Activated B cell treated with CpG ODN at 0.5 μM for 24 hours (primary cell): ENCODE data around the gene RGS17. TPM values are rescaled to one million over a fixed set of nuclear protein-coding genes. Genes with fewer than 3 reads are reported as not detected.

Experiments
- ATAC-seq: fragments of 200-7000 bp; cut with Tn5 transposase; one replicate; pipeline ENCODE4 v1.10.0; 2021; ENCODE audit warnings: low read depth, mild to moderate bottlenecking, moderate library complexity
- CTCF ChIA-PET: fragments of 350-600 bp; sonication (Branson Sonifier 250); formaldehyde crosslinking; loops from one replicate; lab custom pipeline; 2021; ENCODE audit warnings: antibody characterized with exemption; lab: Charles Lee
- POLR2A ChIA-PET: fragments of 350-600 bp; sonication (Branson Sonifier 250); formaldehyde crosslinking; loops from one replicate; lab custom pipeline; 2021; ENCODE audit warnings: antibody characterized with exemption; lab: Charles Lee
- DNase-seq: peaks from one replicate; pipeline ENCODE4 v3.0.0; 2022
- H3K27ac Mint-ChIP-seq: one replicate; pipeline ENCODE4 v1.8.0; 2020; ENCODE audit warnings: mixed read lengths
- H3K27me3 Mint-ChIP-seq: one replicate; pipeline ENCODE4 v1.8.0; 2021; ENCODE audit warnings: mixed read lengths
- H3K36me3 Mint-ChIP-seq: one replicate; pipeline ENCODE4 v1.8.0; 2021; ENCODE audit warnings: low read depth, mixed read lengths
- H3K4me1 Mint-ChIP-seq: one replicate; pipeline ENCODE4 v1.8.0; 2021; ENCODE audit warnings: mixed read lengths
- H3K4me3 Mint-ChIP-seq: one replicate; pipeline ENCODE4 v1.8.0; 2020; ENCODE audit warnings: mild to moderate bottlenecking, mixed read lengths
- H3K9me3 Mint-ChIP-seq: one replicate; pipeline ENCODE4 v1.8.0; 2020; ENCODE audit warnings: mixed read lengths
- CTCF ChIP-seq: fragments of 200-600 bp; IDR thresholded peaks from one replicate; pipeline ENCODE4 v1.8.0; 2022; ENCODE audit warnings: antibody characterized with exemption, mild to moderate bottlenecking
- intact Hi-C: fragments of 100-400 bp; cut with micrococcal nuclease; formaldehyde crosslinking; loops from one replicate; pipeline ENCODE4 v1.15.1; 2024
- total RNA-seq: library from RNA; stranded (reverse); gene quantifications from 2 replicates; pipeline ENCODE4 v1.2.3, GENCODE V29; 2022

RGS17 gene
- total RNA-seq, 1 donor from 2014 or later = not detected

DNA sequence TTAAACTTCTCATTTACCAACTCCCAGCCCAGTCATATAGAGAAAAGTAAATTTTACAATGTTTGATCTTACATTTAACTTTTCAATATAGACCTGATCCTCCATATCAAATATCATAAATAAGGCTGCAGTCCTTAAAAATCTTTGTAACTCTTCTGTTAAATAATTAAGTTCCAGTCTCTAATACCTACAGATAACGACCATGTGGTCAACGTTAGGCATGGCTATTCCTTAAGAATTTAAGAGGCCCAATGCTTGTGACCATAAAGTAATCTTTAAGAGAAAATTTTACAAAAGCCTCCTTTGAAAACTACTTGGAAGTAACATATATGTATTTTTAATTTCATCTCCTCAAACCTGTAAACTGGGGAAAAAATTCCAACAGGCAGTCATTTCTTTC lies 149.9 kb downstream of the RGS17 start:
- H3K4me3 Mint-ChIP-seq = peak overlapping the region; percentile 2
- ChIA-PET POLR2A (no interaction called here), CTCF (no interaction called here)
- no peaks in the 10 kb centered on the region for H3K9me3 Mint-ChIP-seq
- no peak overlapping the region for H3K27ac Mint-ChIP-seq
- H3K36me3 Mint-ChIP-seq = peaks cover 24% of the 10 kb centered on the region
- no peak for ATAC-seq
- H3K4me1 Mint-ChIP-seq = peaks cover 41% of the 10 kb centered on the region
- intact Hi-C loops = loop anchor here (1.0 to 10.0 kb wide), 3 partner anchors 22 to 796 kb away; no protein-coding TSS in a partner anchor
- no peak for DNase-seq
- TF ChIP-seq CTCF = no peak
- no peaks in the 10 kb centered on the region for H3K27me3 Mint-ChIP-seq

DNA sequence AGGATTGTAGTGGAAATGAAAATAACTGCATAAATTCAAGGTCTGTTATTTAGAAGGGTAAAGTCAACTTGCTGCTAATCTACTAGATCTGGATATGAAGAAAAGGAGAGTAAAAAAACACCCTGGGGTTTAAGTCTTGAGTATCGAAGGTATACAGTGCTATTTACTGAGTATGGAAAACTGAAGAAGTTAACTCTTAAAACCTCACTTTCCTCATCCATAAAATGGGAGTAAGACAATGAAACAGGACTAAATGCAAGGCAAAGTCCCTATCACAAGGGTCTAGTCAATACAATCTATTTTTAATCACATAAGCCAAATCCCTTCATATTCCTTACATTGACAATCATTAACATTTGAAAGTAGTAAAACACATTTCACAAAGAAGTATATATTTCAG lies 150.4 kb downstream of the RGS17 start:
- Mint-ChIP-seq H3K9me3 (no peaks in the 10 kb centered on the region), H3K27me3 (no peaks in the 10 kb centered on the region), H3K4me1 (peaks cover 41% of the 10 kb centered on the region), H3K4me3 (no peak overlapping the region), H3K36me3 (peaks cover 27% of the 10 kb centered on the region), H3K27ac (no peak overlapping the region)
- CTCF ChIA-PET = no interaction called here
- no peak for TF ChIP-seq CTCF
- intact Hi-C loops = loop anchor here (1.0 to 10.0 kb wide), 3 partner anchors 23 to 796 kb away; no protein-coding TSS in a partner anchor
- no peak for DNase-seq
- POLR2A ChIA-PET = no interaction called here
- no peak for ATAC-seq

GRCh38 chr6:152979116-152979515 lies 152.0 kb downstream of the RGS17 start:
- POLR2A ChIA-PET = no interaction called here
- Mint-ChIP-seq H3K27me3 (no peaks in the 10 kb centered on the region), H3K36me3 (peaks cover 40% of the 10 kb centered on the region), H3K4me1 (peaks cover 41% of the 10 kb centered on the region), H3K27ac (no peak overlapping the region), H3K9me3 (no peaks in the 10 kb centered on the region), H3K4me3 (no peak overlapping the region)
- CTCF ChIA-PET = no interaction called here
- ATAC-seq (no peak), DNase-seq (no peak)
- intact Hi-C loops = no loop called here
- no peak for TF ChIP-seq CTCF

GRCh38 chr6:152978058-152978457 lies 153.0 kb downstream of the RGS17 start:
- DNase-seq (no peak), ATAC-seq (no peak)
- no peaks in the 10 kb centered on the region for H3K27me3 Mint-ChIP-seq
- no peaks in the 10 kb centered on the region for H3K9me3 Mint-ChIP-seq
- H3K27ac Mint-ChIP-seq = no peak overlapping the region
- TF ChIP-seq CTCF = no peak
- peaks cover 37% of the 10 kb centered on the region for H3K4me1 Mint-ChIP-seq
- no peak overlapping the region for H3K4me3 Mint-ChIP-seq
- POLR2A ChIA-PET = no interaction called here
- CTCF ChIA-PET = no interaction called here
- intact Hi-C loops = no loop called here
- peaks cover 40% of the 10 kb centered on the region for H3K36me3 Mint-ChIP-seq

- ATAC-seq (no peak), DNase-seq (no peak)
- Mint-ChIP-seq H3K27ac (no peak overlapping the region), H3K4me3 (no peak overlapping the region), H3K4me1 (peaks cover 37% of the 10 kb centered on the region), H3K9me3 (no peaks in the 10 kb centered on the region), H3K27me3 (no peaks in the 10 kb centered on the region), H3K36me3 (peaks cover 45% of the 10 kb centered on the region)
- POLR2A ChIA-PET = no interaction called here
- intact Hi-C loops = no loop called here
- TF ChIP-seq CTCF = no peak
- CTCF ChIA-PET = no interaction called here
Measured at GRCh38 chr6:152977556-152977955, 153.5 kb downstream of the RGS17 start.
